Occipital lobe (tissue), 2 donors: ENCODE data around the gene ABCB1. TPM values are rescaled to one million over a fixed set of nuclear protein-coding genes. Genes with fewer than 3 reads are reported as not detected.
A peak's percentile ranks its signal among the peaks of the same experiment; 100 is the strongest.
"Not testable (repeated sequence)": the region's sequence is repeated elsewhere in the genome, so short reads cannot be mapped to it uniquely, and the experiment has no call there.

ENCODE experiments used
- DNase-seq: peaks from one replicate; lab custom pipeline; 2025; lab: John Stamatoyannopoulos, UW
- total RNA-seq: library from RNA; depleted of rRNA; stranded (reverse); fragments of >200 nt; gene quantifications from one replicate; pipeline ENCODE4 v1.2.3, GENCODE V29; 2014

Gene ABCB1
- total RNA-seq, 1 donor from 2014 or later: 14.7 TPM

DNA sequence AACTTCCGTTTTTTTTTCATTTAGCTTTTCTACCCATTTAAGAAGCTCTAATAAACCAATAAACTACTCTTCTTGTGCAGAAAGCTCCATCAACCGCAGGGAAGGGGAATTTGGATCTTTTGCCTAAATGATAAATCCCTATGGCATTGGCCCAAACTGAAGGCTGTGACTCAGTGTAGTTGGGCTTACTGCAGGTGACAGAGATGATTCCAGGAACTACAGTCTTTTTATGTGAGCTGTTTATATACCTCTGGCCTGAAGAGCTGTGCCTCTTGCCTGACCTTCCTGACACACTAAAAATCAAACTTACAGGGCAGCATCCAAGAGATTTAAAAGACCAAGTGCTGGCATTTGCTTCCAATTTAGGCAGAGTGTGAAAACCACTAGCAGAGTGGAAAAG lies 25.2 kb downstream of the ABCB1 start:
- peak; percentile 2 for DNase-seq

GRCh38 chr7:87574630-87575029 lies 26.1 kb downstream of the ABCB1 start:
- no peak for DNase-seq

- DNase-seq: not testable (repeated sequence)
These were observed 28.2 kb downstream of the ABCB1 start for GRCh38 chr7:87572513-87572912.

DNA sequence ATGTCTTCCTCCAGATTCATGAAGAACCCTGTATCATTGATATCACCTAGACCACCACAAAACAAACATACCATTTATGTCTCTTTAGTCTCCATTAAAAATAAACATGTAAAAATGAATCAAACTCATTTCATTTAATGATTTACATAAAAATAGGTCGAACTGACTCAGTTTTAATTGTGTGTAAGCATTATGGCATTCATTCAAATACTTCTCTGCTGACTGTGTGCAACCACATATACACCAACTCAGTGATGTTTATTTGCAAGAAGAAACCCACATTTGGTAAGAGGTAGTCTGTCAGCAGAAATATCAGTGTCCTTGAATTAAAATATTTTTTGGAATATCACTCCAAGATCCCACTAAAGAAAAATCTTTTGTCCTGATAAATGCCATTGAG lies 30.5 kb downstream of the ABCB1 start:
- no peak for DNase-seq

DNA sequence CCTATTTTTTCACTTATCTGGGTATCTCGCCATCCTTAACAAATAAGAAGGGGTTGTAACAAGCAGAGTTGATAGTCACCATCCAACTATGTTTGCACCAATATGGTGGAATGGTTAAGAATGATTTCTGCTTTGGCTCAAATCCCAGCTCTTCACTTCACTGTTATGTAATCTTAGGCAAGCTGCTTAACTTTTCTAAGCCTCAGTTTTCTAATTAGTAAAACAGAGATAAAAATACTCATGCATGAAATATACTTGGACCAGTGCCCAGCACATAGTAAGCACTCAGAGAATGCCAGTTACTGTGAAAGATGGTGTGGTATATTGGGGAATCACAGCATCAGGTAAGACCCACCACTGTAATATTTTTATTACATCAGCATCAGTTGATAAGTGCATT lies 33.6 kb downstream of the ABCB1 start:
- no peak for DNase-seq

GRCh38 chr7:87566311-87566900 lies 34.3 kb downstream of the ABCB1 start:
- DNase-seq: no peak

DNA sequence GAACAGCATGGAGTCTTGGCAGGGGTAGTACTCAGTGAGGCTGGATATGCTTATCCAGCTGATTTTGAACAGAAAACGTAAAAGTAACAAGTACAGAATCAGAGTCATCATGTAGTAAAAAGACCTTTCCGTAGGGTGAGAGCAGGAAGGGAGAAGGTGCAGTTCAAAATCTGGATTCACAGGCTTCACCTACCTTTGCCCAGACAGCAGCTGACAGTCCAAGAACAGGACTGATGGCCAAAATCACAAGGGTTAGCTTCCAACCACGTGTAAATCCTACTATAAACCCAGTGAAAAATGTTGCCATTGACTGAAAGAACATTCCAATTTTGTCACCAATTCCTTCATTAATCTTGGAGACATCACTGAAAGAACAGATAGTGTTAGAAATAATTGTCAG lies 34.8 kb downstream of the ABCB1 start:
- DNase-seq: no peak

GRCh38 chr7:87564296-87564963 lies 36.3 kb downstream of the ABCB1 start:
- DNase-seq: no peak

GRCh38 chr7:87561702-87562101 lies 39.0 kb downstream of the ABCB1 start:
- no peak for DNase-seq

GRCh38 chr7:87561102-87561501 lies 39.6 kb downstream of the ABCB1 start:
- DNase-seq: no peak

DNA sequence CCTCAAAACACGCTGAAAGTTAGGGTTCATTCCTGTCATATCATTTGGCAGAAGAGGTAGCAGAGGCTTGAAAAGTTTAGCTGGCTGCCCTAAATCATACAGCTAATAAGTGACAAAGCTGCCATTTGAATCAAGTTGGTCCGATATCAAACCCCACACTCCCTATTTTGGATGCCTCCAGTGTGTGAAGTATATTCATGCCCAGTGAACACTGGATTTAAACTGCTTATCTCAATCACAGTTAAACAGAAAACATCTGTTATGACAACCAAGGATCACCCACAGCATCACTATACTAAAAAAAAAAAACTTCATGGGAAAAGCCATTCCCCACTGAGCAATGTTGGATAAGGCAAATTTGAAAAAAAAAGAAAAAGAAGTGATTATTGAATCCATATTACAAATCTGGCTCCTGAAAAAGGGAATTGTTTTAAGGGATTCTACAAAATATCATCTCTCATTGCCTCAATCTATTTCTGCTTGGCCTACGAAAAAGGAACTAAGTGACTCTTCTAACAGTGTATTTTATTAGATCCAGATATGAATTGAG lies 48.3 kb downstream of the ABCB1 start:
- DNase-seq: no peak

- no peak for DNase-seq
These were observed 52.4 kb downstream of the ABCB1 start for GRCh38 chr7:87548123-87548919.

- no peak for DNase-seq
These were observed 54.9 kb downstream of the ABCB1 start for GRCh38 chr7:87545760-87546159.

DNA sequence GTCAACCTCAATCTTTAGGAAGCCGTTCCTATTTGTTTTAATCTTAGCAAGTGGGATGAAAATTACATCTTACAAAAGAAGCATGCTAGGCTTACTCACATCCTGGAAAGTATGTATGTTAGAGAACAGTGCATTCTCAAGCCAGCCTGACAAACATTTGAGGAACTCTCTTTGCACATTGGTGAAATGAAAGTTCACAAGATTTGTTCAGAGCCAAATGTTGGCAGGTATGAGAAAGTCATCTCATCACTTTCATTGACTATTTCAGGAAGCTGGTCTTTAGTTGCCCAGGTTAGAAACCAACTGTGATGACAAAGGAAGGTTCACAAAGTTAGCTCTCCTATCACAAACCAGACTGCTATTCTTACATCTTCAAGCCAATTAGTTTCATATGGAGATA lies 57.1 kb downstream of the ABCB1 start:
- DNase-seq: no peak

DNA sequence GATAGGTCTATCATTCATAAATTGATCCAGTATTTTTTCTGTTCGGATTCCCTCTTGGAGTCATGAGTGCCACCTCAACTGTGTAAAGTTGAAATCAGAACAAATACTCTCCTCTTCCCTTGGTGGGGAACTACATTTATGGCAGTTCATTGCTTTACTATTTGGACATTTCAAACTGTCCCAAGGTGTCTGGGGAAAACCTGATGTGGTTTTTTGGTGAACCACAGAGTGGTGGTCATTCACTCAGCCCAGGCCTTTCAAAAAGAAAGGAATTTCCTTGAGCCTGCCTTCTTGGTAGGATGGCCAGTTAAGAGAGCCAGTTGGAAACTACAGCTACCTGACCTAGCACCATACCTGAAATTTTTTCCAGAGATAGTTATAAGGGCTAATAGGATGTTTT lies 59.0 kb downstream of the ABCB1 start:
- DNase-seq: no peak

GRCh38 chr7:87538052-87538451 lies 62.6 kb downstream of the ABCB1 start:
- no peak for DNase-seq

DNA sequence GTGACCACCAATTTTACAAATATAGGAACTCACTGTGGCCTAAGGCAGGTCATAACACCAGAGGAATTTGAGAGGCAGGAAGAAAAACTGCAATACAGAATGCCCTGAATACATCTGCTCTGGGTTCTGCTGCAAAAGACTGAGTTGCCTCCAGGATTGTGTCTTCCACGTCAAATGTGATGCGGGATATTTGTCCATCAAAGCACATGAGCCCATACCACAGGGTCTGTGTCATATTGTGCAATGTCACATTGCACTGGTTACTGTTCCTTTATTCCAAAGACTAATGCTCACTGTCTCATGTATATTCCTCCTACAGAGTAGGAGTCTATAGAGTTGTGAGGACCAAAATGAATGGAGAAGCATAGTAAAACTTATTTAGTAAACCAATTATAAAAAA lies 66.6 kb downstream of the ABCB1 start:
- DNase-seq: no peak

DNA sequence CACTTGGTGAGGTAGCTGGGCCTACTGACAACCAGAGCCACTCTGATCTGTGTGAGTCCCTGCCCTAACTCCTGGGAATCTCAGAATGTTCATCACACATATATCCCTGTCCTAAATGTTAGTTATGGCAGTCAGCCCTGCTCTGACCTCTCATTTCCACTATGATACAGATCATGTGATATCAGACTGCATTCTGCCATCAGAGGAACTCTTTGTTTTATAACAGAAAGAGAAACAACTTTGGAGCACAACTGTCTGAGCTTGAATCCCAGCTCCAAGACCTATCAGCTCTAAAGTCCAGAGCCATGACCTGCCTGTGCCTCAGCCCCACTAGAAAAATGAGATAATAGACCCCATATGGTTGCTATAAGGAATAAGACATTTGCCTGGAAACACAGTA lies 70.6 kb downstream of the ABCB1 start:
- DNase-seq: no peak

- no peak for DNase-seq
These were observed 72.0 kb downstream of the ABCB1 start for GRCh38 chr7:87528730-87529129.

DNA sequence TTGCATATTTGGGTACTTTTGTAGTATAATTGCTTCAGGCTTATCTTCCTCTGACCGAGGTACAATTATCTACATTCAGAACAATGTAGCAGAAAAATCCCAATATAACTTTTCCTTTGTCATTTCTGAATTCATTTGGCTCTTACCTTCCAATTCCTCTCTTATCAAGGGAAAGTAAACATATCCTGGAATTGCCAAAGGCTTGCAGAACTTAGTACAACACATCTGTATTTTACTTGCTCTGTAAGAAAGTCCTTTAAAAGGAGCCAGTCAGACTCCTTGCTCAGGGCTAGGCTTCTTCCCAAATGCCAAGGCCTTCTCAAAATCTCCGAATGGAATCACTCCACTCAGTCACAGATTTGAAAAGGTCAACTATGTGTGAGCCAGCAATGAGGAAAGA lies 81.9 kb downstream of the ABCB1 start:
- no peak for DNase-seq

- DNase-seq: no peak
These were observed 82.8 kb downstream of the ABCB1 start for GRCh38 chr7:87517891-87518290.

GRCh38 chr7:87517136-87517815 lies 83.4 kb downstream of the ABCB1 start:
- no peak for DNase-seq
